ENCODE measurements around the gene CELSR3. TPM values are rescaled to one million over a fixed set of nuclear protein-coding genes. Genes with fewer than 3 reads are reported as not detected.

The CELSR3 gene
- total RNA-seq, 1 experiment from 2014 or later: 23.9 TPM

DNA sequence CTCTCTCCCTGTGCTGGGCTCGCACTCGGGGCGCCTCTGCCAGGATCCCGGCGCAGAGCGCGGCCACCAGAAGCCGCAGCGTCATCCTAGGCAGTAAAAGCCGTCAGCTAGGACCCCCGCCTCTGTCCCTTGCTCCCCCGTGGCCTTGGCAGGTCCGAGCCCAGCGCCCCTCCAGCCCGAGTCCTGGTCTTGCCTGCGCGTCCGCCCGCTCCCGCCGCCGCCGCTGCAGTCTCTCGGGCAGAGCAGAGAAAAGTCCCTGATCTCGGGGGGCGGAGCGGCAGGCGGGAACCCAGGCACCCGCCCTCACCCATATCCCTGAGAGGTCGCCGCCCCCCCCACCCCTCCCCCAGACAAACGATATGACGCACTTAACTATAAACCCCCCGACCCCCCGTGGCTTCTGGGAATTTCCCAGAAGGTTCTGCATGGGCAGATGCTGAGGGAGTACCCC, 67.6 kb downstream of the CELSR3 start, which contains the start of gene COL7A1:
TSS of gene COL7A1 (minus strand) at position 255 of the 451 bp plus-strand sequence. CDS start at position 85, 170 bp downstream.
- Histone ChIP-seq H3K27ac (ENCODE audit: insufficient read length, low read depth, low read length) (no peak within 1 kb of the TSS), H3K4me2 (ENCODE audit: insufficient read depth, insufficient read length, low read length) (no peak within 1 kb of the TSS), H3K27me3 (ENCODE audit: insufficient read depth, low read length) (no peaks in the 10 kb centered on the region), H3K23ac (ENCODE audit: insufficient read length, low read depth, low read length) (no peak within 1 kb of the TSS), H2BK12ac (ENCODE audit: insufficient read length, low read depth, low read length) (no peak within 1 kb of the TSS), H2AK5ac (ENCODE audit: insufficient read length, low read length) (no peak within 1 kb of the TSS), H3K4me1 (ENCODE audit: insufficient read depth, low read length) (no peaks in the 10 kb centered on the region), H4K91ac (ENCODE audit: insufficient read length, low read depth, low read length) (no peak within 1 kb of the TSS), H3K14ac (ENCODE audit: insufficient read depth, low read length) (peak within 1 kb of the TSS; percentile 43; the same call in 1 of the 2 replicates), H3T11ph (ENCODE audit: low read length) (no peak within 1 kb of the TSS), H3K56ac (ENCODE audit: insufficient read length, low read depth, low read length) (no peak within 1 kb of the TSS), H3K9ac (ENCODE audit: extremely low read depth, insufficient read length, low read length) (no peak within 1 kb of the TSS), H4K20me1 (ENCODE audit: control insufficient read depth, insufficient read depth, insufficient read length) (no peaks in the 10 kb centered on the region), H4K5ac (ENCODE audit: insufficient read length, low read depth, low read length) (no peak within 1 kb of the TSS), H3K79me2 (ENCODE audit: insufficient read depth, low read length) (no peaks in the 10 kb centered on the region), H3K9me3 (ENCODE audit: control insufficient read depth, low read depth, low read length) (no peaks in the 10 kb centered on the region), H3K79me1 (ENCODE audit: insufficient read depth, low read depth, low read length, poor library complexity, severe bottlenecking) (no peaks in the 10 kb centered on the region), H2BK20ac (ENCODE audit: low read depth, low read length, poor library complexity, severe bottlenecking) (no peak within 1 kb of the TSS), H2BK15ac (ENCODE audit: low read depth, low read length) (no peak within 1 kb of the TSS), H2BK5ac (ENCODE audit: insufficient read length, low read length) (no peak within 1 kb of the TSS), H3K4ac (ENCODE audit: low read depth, low read length) (no peak within 1 kb of the TSS), H4K8ac (replicated peaks; ENCODE audit: insufficient read length, low read depth, low read length) (no peak within 1 kb of the TSS), H3K18ac (ENCODE audit: insufficient read length, low read depth, low read length) (peak within 1 kb of the TSS; percentile 13), H2AFZ (ENCODE audit: low read length) (no peak within 1 kb of the TSS), H3K23me2 (ENCODE audit: insufficient read length, low read depth, low read length, poor library complexity, severe bottlenecking) (no peaks in the 10 kb centered on the region), H2BK120ac (ENCODE audit: low read depth, low read length, poor library complexity, severe bottlenecking) (no peak within 1 kb of the TSS)
- Mint-ChIP-seq H3K9me3 (no peaks in the 10 kb centered on the region), H3K27me3 (ENCODE audit: low read depth) (peaks cover 4% of the 10 kb centered on the region; the same call in 1 of the 2 replicates), H3K27ac (peak within 1 kb of the TSS; percentile 60 to 90 (median 83); a peak in 6 of 7 replicates), H3K4me3 (no peak within 1 kb of the TSS), H3K4me1 (peaks cover 12 to 21% of the 10 kb centered on the region in 2 experiments), H3K36me3 (ENCODE audit: insufficient read depth in 1 of 3, low read depth in 3 of 3) (peaks cover 16 to 38% (median 20%) of the 10 kb centered on the region in 3 experiments)
- WGBS (ENCODE audit: extremely low coverage, insufficient read length, low lambda C conversion rate): no CpG with 5 or more reads among the region's 35 CpGs
- TF ChIP-seq, protein P1, sequence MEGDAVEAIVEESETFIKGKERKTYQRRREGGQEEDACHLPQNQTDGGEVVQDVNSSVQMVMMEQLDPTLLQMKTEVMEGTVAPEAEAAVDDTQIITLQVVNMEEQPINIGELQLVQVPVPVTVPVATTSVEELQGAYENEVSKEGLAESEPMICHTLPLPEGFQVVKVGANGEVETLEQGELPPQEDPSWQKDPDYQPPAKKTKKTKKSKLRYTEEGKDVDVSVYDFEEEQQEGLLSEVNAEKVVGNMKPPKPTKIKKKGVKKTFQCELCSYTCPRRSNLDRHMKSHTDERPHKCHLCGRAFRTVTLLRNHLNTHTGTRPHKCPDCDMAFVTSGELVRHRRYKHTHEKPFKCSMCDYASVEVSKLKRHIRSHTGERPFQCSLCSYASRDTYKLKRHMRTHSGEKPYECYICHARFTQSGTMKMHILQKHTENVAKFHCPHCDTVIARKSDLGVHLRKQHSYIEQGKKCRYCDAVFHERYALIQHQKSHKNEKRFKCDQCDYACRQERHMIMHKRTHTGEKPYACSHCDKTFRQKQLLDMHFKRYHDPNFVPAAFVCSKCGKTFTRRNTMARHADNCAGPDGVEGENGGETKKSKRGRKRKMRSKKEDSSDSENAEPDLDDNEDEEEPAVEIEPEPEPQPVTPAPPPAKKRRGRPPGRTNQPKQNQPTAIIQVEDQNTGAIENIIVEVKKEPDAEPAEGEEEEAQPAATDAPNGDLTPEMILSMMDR (conservative IDR thresholded peaks at IDR 0.05): no peak
- DNase-seq: peak; percentile 53

All from H9 (cell line).